ENCODE measurements around the gene RGS6.

GRCh38 chr14:72014486-72014885 is 82.3 kb downstream of the RGS6 start:
- TF ChIP-seq CTCF (IDR thresholded peaks at IDR 0.05) (no peak), POLR2A (IDR thresholded peaks at IDR 0.05) (no peak)

Data from thyroid gland (tissue), 4 donors.